ENCODE data around the gene DDN.

Gene DDN

GRCh38 chr12:49026101-49026500 lies 26.9 kb upstream of the DDN start:
- Histone ChIP-seq H3K4me2 (ENCODE audit: low read length) (no peak overlapping the region), H2AFZ (ENCODE audit: low read length) (no peak overlapping the region)
- TF ChIP-seq EZH2 (IDR thresholded peaks at IDR 0.05; ENCODE audit: borderline replicate concordance, low read length) = no peak
- TF ChIP-seq CTCF (IDR thresholded peaks at IDR 0.05; ENCODE audit: low read length) = no peak

GRCh38 chr12:49025463-49025862 lies 26.3 kb upstream of the DDN start:
- Histone ChIP-seq H3K36me3 (ENCODE audit: insufficient read depth, low read length) (peaks cover 97% of the 10 kb centered on the region), H3K9me3 (ENCODE audit: low read length) (no peaks in the 10 kb centered on the region), H3K9me2 (ENCODE audit: low read depth, low read length) (no peaks in the 10 kb centered on the region), H3K9ac (ENCODE audit: low read length) (no peak overlapping the region), H4K20me1 (ENCODE audit: insufficient read depth, low read length) (no peaks in the 10 kb centered on the region), H2AFZ (ENCODE audit: low read length) (no peak overlapping the region), H3F3A (ENCODE audit: insufficient read depth, low read length) (no peaks in the 10 kb centered on the region), H3K4me1 (ENCODE audit: insufficient read depth, low read length, severe bottlenecking) (no peaks in the 10 kb centered on the region), H3K79me2 (ENCODE audit: insufficient read depth, low read length) (no peaks in the 10 kb centered on the region), H3K4me3 (ENCODE audit: low read depth, low read length, poor library complexity, severe bottlenecking) (no peak overlapping the region), H3K27ac (ENCODE audit: low read depth, low read length, poor library complexity, severe bottlenecking) (no peak overlapping the region), H3K27me3 (ENCODE audit: insufficient read depth, low read length) (no peaks in the 10 kb centered on the region), H3K4me2 (ENCODE audit: low read length) (no peak overlapping the region)
- TF ChIP-seq CTCF (IDR thresholded peaks at IDR 0.05; ENCODE audit: low read length) (no peak), EZH2 (IDR thresholded peaks at IDR 0.05; ENCODE audit: borderline replicate concordance, low read length) (no peak)

More at GRCh38 chr12:49026101-49026500, 26.9 kb upstream of the DDN start:
- no peaks in the 10 kb centered on the region for H3K4me1 ChIP-seq (ENCODE audit: insufficient read depth, low read length, severe bottlenecking)
- peaks cover 98% of the 10 kb centered on the region for H3K36me3 ChIP-seq (ENCODE audit: insufficient read depth, low read length)
- H3F3A ChIP-seq (ENCODE audit: insufficient read depth, low read length) = no peaks in the 10 kb centered on the region
- no peaks in the 10 kb centered on the region for H3K27me3 ChIP-seq (ENCODE audit: insufficient read depth, low read length)
- no peak overlapping the region for H3K27ac ChIP-seq (ENCODE audit: low read depth, low read length, poor library complexity, severe bottlenecking)
- no peaks in the 10 kb centered on the region for H3K79me2 ChIP-seq (ENCODE audit: insufficient read depth, low read length)
- no peaks in the 10 kb centered on the region for H3K9me2 ChIP-seq (ENCODE audit: low read depth, low read length)
- no peak overlapping the region for H3K9ac ChIP-seq (ENCODE audit: low read length)
- H3K9me3 ChIP-seq (ENCODE audit: low read length) = no peaks in the 10 kb centered on the region
- no peaks in the 10 kb centered on the region for H4K20me1 ChIP-seq (ENCODE audit: insufficient read depth, low read length)
- H3K4me3 ChIP-seq (ENCODE audit: low read depth, low read length, poor library complexity, severe bottlenecking) = no peak overlapping the region

GRCh38 chr12:49024543-49024942 lies 25.4 kb upstream of the DDN start:
- Histone ChIP-seq H3K36me3 (ENCODE audit: insufficient read depth, low read length) (peaks cover 88% of the 10 kb centered on the region), H3K9me3 (ENCODE audit: low read length) (no peaks in the 10 kb centered on the region), H3K9ac (ENCODE audit: low read length) (no peak overlapping the region), H3K79me2 (ENCODE audit: insufficient read depth, low read length) (no peaks in the 10 kb centered on the region), H4K20me1 (ENCODE audit: insufficient read depth, low read length) (no peaks in the 10 kb centered on the region), H2AFZ (ENCODE audit: low read length) (no peak overlapping the region), H3K9me2 (ENCODE audit: low read depth, low read length) (no peaks in the 10 kb centered on the region), H3K27ac (ENCODE audit: low read depth, low read length, poor library complexity, severe bottlenecking) (no peak overlapping the region), H3K4me3 (ENCODE audit: low read depth, low read length, poor library complexity, severe bottlenecking) (no peak overlapping the region), H3F3A (ENCODE audit: insufficient read depth, low read length) (peaks cover 2% of the 10 kb centered on the region; the same call in 1 of the 2 replicates), H3K27me3 (ENCODE audit: insufficient read depth, low read length) (no peaks in the 10 kb centered on the region), H3K4me1 (ENCODE audit: insufficient read depth, low read length, severe bottlenecking) (peaks cover 5% of the 10 kb centered on the region), H3K4me2 (ENCODE audit: low read length) (no peak overlapping the region)
- TF ChIP-seq CTCF (IDR thresholded peaks at IDR 0.05; ENCODE audit: low read length) (no peak), EZH2 (IDR thresholded peaks at IDR 0.05; ENCODE audit: borderline replicate concordance, low read length) (no peak)

All from OCI-LY1 (cell line).